T47D (cell line): Measurements from ENCODE around the gene MAGEA11.
"Not testable (repeated sequence)": the region's sequence is repeated elsewhere in the genome, so short reads cannot be mapped to it uniquely, and the experiment has no call there.

Experiments
- DNase-seq, 2 experiments: peaks; one replicate each; pipeline versions ENCODE4 v3.0.0 to v3.0.0-alpha.2; 2011 to 2012; ENCODE audit warnings: low read depth in 1 of 2, low spot score in 1 of 2
- JUND ChIP-seq: IDR thresholded peaks from 2 replicates; pipeline ENCODE4 v1.6.1; 2012; ENCODE audit warnings: low read depth
- in situ Hi-C: cut with HindIII; loops from 2 replicates; pipeline ENCODE4 v1.10.0; 2016; ENCODE audit warnings: low sequenced_read_pairs, low pct_unique_long_range_greater_than_20kb

Gene MAGEA11

DNA sequence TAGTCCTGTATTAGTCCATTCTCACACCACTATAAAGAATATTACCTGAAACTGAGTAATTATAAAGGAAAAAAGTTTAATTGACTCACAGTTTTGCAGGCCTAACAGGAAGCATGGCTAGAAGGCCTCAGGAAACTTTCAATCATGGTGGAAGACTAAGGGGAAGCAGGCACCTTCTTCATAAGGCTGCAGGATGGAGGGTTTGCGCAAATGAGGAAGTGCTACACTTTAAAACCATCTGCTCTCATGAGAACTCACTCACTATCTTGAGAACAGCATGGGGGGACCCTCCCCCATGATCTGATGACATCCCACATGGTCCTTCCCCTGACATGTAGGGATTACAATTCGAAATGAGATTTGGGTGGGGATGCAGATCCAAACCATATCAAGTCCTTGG, 12.1 kb upstream of the MAGEA11 start:
- no peak for TF ChIP-seq JUND
- in situ Hi-C loops, result no loop called here
- DNase-seq, result no peak

DNA sequence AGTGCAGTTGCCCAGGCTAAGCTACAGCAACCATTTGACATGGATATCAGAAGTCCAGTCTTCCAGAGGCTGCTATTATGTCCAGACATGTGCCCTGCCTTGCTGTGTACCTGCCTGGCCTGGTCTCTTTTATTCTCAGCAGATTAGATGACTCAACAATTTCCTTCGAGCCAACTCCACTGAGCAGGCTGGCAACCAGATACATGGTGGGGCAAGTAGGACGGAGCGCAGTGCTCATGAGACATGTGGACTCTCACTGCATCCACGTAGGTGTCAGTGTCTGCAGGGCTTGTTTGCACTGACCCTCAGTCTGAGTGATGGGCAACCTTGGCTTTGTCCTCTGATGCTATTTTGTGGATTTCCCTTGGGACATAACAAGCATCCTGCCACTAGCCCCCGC, 7.2 kb upstream of the MAGEA11 start:
- no peak for DNase-seq
- TF ChIP-seq JUND, result no peak

DNA sequence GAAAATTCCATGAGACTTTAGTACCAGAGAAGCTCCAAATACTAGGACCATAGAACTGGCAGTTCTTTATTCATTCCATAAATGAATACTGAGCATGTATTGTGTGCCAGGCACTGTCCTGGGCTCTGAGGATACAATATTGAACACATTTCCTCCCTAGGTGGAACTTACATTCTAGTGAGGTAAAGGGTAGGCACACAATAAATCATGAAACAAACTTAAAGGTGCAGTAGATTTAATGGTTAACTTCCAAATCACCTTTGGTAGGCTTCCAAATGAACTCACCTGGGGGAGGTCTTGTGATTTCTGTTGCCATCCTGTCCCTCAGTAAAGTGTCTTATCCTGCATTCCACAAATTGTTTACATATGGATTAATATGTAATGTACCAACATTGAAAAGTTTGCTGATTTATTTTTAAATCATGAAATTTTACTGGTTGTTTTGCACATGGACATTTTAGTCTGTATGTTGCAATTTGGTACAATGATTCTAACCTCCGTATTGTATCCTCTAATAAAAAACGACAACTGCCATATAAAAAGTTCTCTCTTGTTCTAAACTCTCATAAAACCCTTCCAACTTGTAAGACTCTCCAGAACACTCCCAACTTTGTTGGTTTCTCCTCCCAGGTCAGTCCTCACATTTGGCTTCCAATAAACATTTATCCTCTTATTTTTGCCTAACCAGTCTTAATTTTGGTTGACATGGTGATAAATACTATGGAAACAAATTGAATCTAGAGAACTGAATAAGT, 4.5 kb upstream of the MAGEA11 start:
- in situ Hi-C loops, result no loop called here
- TF ChIP-seq JUND, result no peak

More for the DNA sequence above, 7.2 kb upstream of the MAGEA11 start:
- in situ Hi-C loops, result no loop called here

DNA sequence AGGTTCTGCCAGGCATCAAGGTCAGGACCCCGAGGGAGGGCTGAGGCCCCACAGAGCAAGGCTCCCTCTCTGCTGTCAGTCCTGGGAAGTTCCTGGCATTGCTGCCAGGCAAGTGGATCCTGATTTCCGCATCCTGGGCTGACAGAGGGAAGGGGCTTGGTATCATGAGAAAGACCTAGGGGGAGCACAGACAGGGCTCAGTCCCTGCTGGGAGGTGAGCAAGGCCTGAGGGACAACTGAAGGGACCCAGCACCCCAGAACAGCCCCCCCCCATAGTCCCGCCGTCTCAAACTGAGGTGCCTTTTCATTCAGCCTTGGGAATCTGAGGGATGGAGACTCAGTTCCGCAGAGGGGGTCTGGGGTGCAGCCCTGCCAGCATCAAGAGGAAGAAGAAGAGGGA, 971 bp downstream of the MAGEA11 start:
- no peak for DNase-seq
- in situ Hi-C loops, result no loop called here
- no peak for TF ChIP-seq JUND

More for the DNA sequence above, 4.5 kb upstream of the MAGEA11 start:
- no peak for DNase-seq

DNA sequence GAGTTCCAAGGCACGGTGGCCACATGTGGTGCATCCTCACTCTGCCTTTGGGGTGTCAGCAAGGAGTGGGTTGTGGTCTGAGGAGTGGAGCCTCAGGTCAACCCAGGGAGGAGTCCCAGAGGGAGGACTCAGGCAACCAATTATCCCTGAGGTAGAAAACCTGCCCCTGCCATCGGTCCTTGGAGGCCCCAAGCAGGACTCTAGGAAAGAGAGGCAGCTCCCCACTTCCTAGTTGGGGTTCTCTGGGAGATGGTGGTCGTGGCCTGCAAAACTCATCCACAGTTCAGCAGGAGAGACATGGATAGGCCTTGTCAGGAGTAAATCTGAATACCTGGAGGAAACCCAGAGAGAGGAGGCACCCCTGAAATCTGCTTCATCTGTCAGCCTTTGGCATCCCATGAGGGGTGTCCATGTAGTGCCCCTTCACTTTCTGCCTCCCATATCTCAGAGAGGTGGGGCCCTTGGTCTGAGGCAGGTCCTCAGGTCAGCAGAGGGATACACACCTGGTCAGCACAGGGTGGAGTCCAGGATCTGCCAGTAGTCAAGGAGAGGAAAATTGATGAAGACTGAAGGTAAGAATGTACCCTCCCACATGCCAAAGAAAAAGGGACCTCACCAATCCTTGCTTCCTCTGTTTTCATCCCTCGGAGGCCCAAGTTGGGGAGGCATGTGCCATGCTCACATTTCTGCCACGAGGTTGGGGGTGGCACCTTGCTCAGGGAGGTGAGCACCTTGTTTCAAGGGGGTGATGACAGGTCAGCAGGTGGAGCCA, 1.6 kb downstream of the MAGEA11 start:
- DNase-seq, result no peak
- TF ChIP-seq JUND, result no peak
- in situ Hi-C loops, result no loop called here

DNA sequence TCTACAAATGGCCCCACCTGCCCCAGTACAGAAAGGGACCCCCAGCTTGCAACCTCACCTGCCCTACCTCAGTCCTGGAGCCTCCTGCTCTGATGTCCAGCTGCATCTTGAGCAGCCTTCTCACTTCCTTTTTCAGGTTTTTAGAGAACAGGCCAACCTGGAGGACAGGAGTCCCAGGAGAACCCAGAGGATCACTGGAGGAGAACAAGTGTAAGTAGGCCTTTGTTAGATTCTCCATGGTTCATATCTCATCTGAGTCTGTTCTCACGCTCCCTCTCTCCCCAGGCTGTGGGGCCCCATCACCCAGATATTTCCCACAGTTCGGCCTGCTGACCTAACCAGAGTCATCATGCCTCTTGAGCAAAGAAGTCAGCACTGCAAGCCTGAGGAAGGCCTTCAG, 3.6 kb downstream of the MAGEA11 start:
- TF ChIP-seq JUND, result no peak
- in situ Hi-C loops, result no loop called here
- no peak for DNase-seq

DNA sequence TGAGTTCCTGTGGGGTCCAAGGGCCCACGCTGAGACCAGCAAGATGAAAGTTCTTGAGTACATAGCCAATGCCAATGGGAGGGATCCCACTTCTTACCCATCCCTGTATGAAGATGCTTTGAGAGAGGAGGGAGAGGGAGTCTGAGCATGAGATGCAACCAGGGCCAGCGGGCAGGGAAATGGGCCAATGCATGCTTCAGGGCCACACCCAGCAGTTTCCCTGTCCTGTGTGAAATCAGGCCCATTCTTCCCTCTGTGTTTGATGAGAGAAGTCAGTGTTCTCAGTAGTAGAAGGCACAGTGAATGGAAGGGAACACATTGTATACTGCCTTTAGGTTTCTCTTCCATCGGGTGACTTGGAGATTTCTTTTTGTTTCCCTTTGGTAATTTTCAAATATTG, 4.8 kb downstream of the MAGEA11 start:
- in situ Hi-C loops, result no loop called here
- no peak for DNase-seq
- TF ChIP-seq JUND, result no peak

DNA sequence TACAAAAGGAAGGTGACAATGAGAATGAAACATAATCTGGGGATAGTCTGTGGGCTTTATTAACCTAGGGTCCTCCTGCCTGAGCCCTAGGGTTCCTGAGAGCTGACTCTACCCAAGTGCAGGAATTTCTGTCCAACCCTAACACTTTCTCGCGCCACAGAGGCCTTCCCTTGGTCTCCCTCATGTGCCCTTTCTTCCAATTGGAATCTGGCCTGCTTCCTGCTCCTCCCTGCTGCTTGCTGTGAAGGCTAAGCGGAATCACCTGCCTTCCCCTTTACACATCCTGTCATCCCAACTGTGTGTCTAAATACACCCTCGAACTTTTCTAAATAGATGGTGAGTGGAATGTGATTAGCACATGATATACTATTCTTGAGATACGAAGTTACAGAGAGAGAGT, 5.9 kb downstream of the MAGEA11 start:
- no peak for TF ChIP-seq JUND

DNA sequence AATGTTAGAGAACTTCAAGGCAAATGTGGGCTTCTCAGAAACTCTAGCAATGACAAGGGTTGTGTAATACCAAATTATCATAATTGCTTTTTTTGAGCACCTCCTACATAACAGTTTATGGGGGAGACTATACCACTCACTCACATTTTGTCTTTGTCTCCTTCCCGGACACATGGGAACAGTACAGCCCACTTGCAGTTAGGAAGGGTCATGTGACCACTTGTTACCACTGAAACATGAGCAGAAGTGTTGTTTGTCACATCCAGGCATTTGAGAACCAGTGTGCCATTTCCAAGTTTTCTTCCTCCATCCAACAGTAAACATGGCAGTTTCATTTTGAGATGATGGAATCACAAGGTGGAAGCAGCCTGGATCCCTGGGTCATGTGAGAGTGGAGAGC, 6.9 kb downstream of the MAGEA11 start:
- TF ChIP-seq JUND, result no peak
- no peak for DNase-seq
- in situ Hi-C loops, result no loop called here

More for the DNA sequence above, 5.9 kb downstream of the MAGEA11 start:
- no peak for DNase-seq
- in situ Hi-C loops, result no loop called here

DNA sequence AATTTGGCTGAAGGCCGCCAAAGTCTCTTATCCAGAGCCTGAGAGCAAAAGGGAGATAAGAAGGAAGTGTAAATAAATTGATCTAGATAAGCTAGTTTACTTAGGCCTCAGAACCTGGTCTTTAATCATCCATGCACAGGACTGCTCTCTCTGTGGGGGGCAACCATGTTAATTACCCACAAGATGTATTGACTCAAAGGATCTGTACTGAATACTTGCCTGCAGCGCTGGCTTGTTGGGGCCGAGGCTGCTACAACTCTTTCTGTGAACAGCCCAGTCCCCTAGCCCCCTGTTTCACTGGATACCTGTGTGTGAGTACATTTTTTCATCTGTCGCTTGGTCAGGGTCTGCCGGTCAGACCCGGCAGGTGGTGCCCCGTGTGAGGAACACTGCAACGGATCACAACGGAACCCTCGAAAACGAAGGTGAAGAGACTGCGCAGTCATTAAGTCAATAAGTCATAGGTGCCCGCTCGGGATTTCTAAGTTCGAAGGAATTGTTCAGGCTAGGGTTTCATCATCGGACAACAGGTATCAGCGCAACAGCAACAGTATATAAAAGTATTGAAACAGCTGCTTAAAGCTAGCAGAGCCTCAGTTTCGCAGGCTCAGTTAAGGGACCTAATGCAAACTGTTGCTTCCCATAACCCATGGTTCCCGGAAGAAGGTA, 8.3 kb downstream of the MAGEA11 start:
- DNase-seq, result no peak
- in situ Hi-C loops, result no loop called here
- TF ChIP-seq JUND, result no peak

DNA sequence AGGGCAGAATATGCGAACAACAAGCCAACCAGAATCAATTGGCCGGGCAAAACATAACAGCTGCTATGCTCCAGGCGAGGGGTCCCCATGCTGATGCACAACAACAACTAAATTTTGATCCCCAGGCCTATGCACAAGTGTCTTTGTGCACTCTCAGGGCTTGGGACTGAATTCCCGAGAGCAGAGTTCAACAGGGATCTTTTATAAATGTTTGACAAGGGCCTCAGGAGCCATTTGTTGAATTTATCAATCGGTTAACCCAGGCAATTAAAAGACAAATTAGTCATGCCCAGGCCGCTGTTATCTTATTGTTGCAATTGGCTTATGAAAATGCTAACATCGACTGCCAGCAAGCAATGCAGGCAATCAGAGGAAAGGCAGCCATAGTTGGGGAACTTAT, 9.4 kb downstream of the MAGEA11 start:
- DNase-seq, in situ Hi-C loops: not testable (repeated sequence)

DNA sequence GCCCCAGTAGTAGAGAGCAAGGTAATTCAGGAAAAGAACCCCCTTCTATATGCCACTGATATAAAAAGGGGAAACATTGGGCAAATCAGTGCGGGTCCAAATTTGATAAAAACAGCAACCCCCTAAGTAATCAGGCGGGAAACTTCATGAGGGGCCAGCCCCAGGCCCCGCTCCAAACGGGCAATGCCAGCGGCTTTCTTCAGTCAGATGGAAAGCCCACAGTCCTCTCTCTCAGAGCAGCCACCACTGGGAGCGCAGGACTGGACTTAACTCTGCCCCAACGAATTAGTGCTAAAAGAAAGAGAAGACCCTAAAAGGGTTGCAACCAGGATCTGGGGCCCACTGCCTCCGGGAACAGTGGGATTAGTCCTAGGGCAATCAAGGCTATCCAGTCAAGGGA, 9.9 kb downstream of the MAGEA11 start:
- no peak for TF ChIP-seq JUND
- no peak for DNase-seq
- in situ Hi-C loops, result no loop called here

DNA sequence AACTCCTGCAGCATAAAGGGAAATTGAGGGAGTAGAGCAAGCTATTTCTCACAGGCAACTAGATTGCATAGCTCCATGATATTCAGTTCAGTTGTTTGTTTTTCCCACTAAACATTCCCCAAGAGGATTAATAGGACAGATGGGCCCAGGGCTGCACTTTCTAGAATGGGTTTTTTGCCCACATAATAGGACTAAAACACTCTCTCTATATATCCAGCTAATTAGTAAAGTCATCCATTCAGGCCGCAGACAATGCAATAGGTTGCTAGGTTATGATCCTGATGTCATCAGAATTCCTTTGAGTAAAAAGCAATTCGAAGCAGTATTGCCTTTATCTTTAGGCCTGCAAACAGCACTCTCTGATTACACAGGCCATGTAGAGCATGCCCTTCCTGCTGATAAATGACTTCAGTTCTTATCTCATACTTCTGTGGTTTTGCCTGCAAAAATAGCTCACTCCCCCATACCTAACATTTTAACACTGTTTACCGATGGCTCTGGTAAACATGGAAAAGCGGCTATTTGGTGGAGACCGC, 11.8 kb downstream of the MAGEA11 start:
- DNase-seq, in situ Hi-C loops: not testable (repeated sequence)

DNA sequence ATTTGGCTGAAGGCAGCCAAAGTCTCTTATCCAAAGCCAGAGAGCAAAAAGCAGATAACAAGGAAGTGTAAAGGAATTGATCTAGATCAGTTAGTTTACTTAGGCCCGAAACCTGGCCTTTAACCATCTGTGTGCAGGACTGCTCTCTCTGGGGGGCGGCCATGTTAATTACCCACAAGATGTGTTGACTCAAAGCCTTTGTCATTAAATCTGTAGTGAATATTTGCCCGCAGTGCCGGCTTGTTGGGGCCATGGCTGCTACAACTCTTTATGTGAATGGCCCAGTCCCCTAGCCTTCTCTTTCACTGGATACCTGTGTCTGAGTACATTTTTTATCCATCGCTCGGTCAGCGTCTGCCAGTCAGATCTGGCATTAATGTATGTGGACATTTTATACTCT, 15.4 kb downstream of the MAGEA11 start:
- in situ Hi-C loops, result not testable (repeated sequence)

DNA sequence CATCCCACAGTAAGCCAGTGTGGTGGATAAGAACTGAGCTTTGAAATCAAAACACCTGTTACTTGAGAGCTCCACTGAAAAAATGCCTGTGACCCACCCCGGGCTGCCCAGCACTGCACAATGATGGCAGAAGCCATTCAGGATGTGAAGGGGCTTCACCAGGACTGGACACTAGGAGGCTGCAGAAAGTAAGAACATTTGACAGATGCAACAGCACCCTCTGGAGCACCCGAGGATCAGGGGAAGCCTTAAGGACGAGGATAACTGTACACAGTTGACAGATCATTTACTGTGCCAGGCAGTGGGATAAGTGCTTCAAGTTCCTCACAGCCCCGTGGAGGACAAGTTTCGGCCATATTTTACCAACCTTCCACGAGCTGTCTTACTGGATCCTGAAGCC, 30.4 kb downstream of the MAGEA11 start:
- in situ Hi-C loops, DNase-seq: not testable (repeated sequence)

More for the DNA sequence above, 15.4 kb downstream of the MAGEA11 start:
- DNase-seq, result not testable (repeated sequence)

DNA sequence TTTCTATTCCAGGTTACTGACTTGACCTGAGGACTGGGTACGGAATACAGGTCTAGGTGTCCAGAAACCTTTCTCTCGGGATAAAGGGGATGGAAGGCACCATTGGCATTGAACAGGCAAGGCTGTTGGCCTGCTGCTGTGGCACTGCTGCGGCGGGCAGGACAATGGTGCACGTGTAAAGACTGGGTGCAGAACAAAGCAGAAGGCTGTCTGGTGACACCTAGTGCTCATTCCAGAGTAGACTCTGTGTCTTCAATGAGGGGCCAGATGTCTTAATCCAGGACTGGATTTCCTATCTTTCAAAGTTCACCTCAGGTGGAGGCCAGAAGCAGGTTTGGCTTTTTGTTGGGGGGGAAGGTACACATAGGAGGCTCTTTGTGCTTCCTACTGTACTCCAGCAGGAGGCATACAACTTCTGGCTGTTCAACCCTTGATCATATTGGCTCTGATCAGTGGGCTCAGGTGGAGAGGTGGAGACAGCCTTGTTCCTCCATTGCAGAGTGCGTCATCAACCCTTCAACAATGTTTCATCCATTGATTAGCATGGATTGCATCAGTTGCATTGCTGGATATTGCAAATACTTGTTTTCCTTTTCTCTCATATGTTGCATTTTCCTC, 34.6 kb downstream of the MAGEA11 start:
- DNase-seq, in situ Hi-C loops: not testable (repeated sequence)
